Left renal pelvis (tissue), 4 donors: ENCODE data around the gene RTF2. TPM values are rescaled to one million over a fixed set of nuclear protein-coding genes. Genes with fewer than 3 reads are reported as not detected.
A peak's percentile ranks its signal among the peaks of the same experiment; 100 is the strongest.

ENCODE experiments used
- DNase-seq, 4 donors: peaks; one replicate each; pipeline ENCODE4 v3.0.0-alpha.2; 2013; ENCODE audit warnings: low read depth in 4 of 4, low spot score in 3 of 4
- polyA plus RNA-seq, 4 donors: library from polyadenylated mRNA; unstranded; fragments of 120-200 nt; gene quantifications; one replicate each; pipeline ENCODE4 v1.2.1, GENCODE V29; 2013; ENCODE audit not compliant: insufficient read length in 4 of 4

RTF2 gene, protein sequence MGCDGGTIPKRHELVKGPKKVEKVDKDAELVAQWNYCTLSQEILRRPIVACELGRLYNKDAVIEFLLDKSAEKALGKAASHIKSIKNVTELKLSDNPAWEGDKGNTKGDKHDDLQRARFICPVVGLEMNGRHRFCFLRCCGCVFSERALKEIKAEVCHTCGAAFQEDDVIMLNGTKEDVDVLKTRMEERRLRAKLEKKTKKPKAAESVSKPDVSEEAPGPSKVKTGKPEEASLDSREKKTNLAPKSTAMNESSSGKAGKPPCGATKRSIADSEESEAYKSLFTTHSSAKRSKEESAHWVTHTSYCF
- 100 to 1,000 TPM in 3 of 4 donors, 10 to 100 TPM in 1; 94.5 to 134 (median 129) TPM for polyA plus RNA-seq

GRCh38 chr20:56468316-56469076, at the start of gene RTF2:
TSS of gene RTF2 (plus strand) at chr20:56468627. CDS start at chr20:56468698, 71 bp downstream.
- peak; percentile 75 to 86 (median 84) for DNase-seq

- no peak for DNase-seq
These were observed 48.4 kb upstream of the RTF2 start for GRCh38 chr20:56420028-56420427.

DNA sequence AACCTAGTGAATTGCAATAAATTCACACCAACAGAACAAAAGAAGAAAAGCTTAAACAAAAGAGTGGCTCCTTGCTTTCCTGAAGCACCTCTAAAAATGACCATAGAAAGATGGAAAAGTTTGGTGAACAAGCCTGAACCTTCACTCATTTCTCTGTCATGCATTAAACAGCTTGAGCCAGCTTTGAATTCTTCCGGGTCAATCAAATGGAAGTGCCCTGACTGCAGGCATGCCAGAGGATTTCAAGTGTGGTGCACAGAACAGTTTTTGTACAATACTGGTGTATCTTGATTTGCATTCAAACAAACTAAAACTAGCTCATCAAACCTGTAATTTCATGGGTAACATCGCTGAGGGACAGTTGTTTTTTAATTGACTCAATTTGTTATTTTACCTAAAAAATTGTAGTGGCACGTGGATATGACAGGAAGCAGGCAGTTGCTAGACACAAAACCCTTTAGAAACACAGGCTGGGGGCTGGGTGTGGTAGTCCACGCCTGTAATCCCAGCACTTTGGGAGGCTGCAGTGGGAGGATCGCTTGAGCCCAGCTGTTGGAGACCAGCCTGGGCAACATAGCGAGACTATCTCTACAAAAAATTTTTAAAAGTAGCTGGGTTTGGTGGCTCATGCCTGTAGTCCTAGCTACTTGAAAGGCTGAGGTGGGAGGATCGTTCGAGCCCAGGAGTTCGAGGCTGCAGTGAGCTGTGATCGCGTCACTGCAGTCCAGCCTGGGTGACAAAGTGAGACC, 47.3 kb upstream of the RTF2 start:
- no peak for DNase-seq

DNA sequence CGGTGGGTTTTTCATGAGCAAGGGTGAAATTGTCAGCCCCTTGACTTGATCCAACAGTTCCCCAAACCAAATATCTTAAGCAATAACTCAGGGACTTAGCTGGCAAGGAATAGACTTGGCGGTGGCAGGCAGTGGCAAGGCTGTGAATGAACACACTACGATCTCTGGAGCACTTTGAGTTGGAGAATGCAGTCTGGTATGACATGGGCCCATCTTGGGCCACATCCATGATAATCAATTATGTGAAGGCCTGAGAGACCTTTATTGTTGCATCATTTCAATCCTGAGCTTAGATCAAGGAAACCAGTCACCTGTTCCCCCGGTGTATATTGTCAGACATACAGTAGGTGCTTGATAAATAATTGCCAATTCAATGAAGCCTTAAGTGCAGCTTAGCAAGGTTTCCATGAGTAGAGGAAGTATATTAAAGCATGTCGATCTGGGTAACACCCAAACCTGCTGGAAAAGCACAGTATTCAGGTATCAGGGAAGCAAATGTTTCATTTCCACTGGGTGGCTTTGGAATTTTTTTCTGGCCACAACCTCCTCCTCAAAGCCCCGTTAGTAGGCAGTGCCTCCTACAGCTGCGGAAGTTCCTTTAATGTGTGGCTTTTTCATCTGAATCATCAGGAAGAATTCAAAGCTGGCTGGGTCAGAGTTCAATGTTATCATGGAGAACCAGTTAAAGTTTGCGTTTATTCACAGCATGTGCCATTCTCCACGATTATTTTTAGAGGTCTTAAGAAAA, 46.2 kb upstream of the RTF2 start:
- DNase-seq = no peak

- no peak for DNase-seq
These were observed 45.6 kb upstream of the RTF2 start for GRCh38 chr20:56422824-56423189.

- DNase-seq = no peak
These were observed 45.2 kb upstream of the RTF2 start for GRCh38 chr20:56423211-56423610.

GRCh38 chr20:56423886-56424285, 44.5 kb upstream of the RTF2 start:
- no peak for DNase-seq

DNA sequence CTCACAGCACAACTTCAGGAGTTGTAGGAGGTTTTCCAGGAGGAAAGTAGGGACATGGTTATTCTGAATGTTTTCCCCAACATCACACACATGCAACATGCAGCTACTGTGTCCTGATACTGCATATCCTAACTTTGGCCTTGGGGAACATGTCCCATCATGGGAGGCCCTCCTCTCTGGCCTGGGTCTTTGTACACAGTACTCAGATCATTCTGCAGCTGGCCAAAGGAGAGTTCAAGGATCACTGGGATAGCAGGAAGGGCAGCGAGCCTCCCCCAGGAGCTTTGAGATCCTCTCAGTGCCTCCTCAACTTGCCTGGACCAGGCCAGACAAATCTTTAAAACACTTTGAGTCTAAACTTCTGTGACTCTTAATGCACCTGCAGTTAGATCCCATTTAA, 43.5 kb upstream of the RTF2 start:
- no peak for DNase-seq

DNA sequence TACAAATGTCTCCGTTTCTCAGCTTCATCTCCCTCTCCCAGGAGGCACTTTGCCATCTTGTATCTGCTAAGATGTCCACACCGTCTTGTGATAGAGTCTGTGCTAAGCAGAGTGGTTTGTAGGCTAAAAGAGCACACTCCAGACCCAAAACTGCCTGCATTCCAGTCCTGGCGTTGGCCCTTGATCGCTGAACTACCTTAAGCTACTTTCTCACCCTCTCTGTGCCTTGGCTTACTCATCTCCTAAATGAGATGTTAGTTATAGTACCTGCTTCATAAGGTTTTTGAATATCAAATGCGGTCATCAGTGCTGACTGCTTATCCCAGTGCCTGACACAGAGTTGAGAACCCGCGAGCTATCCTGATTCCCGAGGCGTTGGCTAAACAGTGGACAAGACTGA, 42.4 kb upstream of the RTF2 start:
- no peak for DNase-seq

- DNase-seq = no peak
These were observed 41.5 kb upstream of the RTF2 start for GRCh38 chr20:56426926-56427325.

GRCh38 chr20:56427797-56428196, 40.6 kb upstream of the RTF2 start:
- no peak for DNase-seq

DNA sequence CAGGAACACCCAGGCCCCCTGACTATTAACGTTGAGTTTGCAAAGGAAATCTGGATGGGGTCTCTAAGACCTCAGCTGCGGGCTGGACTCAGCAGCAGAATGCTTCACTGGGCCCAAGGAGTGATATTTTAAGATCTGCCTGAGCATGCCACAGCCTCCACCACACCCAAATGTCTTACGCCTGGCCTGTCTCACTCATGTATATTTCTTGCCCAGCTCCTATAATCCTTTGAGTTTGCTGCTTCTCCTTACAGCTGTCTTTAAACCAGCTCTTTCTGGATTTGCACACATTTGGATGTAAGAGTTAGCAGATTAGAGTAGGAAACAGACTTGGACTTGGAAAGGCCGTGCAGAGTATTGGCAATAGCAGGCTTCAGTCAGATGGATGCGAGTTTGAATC, 40.0 kb upstream of the RTF2 start:
- DNase-seq = no peak

- DNase-seq = no peak
These were observed 39.5 kb upstream of the RTF2 start for GRCh38 chr20:56428881-56429280.

DNA sequence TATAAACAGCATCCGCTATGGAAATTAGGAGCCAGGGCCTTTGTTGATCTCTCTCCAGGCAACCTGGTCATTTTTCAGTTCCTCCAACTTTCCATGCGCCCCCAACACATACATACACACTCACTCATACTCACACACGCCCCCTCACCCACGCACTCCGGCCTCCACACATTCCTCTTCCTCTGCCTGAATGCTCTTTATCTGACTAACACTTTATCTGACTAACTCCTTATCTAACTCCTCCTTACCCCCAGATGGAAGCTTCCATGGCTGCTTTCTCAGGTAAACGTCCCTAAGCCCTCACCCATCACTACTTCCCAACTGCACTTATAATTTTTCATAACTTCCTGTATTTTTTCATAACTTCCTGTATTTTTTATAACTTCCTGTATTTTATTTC, 38.9 kb upstream of the RTF2 start:
- DNase-seq = no peak

GRCh38 chr20:56429941-56430340, 38.5 kb upstream of the RTF2 start:
- no peak for DNase-seq

- DNase-seq = no peak
These were observed 38.0 kb upstream of the RTF2 start for GRCh38 chr20:56430461-56430860.

- DNase-seq = no peak
These were observed 37.5 kb upstream of the RTF2 start for GRCh38 chr20:56430957-56431356.

GRCh38 chr20:56431471-56431870, 37.0 kb upstream of the RTF2 start:
- no peak for DNase-seq

DNA sequence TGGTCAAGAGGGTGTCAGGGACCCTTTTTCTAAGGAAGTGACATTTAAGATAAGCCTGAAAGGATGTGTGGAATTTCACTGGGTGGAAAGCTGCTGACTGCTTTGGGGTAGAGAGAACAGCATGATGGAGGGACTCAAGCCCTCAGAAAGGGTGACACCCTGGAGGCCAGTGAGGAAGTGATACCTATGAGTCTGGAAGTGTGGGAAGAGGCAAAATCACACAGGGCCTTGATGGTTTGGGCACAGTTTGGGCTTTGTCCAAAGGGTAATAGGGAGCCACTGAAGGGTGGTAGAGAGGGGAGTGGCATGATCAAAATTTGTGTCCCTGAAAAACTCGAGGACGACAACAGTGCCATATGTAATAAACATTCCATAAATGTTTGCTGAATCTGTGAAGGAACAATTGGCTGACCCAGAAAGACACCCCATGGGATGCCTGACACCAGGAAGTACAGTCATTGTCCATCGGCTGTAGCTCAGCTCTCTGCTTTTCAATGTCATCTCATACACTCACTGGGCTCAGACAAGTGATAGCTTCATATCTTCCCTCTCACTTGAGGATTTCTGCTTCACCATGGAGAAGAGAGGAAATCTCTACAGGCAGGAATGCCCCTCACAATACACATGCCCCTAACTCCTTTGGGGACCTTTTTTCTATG, 35.1 kb upstream of the RTF2 start:
- DNase-seq = no peak

GRCh38 chr20:56433880-56434255, 34.6 kb upstream of the RTF2 start:
- no peak for DNase-seq
